GM19324 (cell line): Measurements from ENCODE around the gene PRDM8.
"Not testable (repeated sequence)": the region's sequence is repeated elsewhere in the genome, so short reads cannot be mapped to it uniquely, and the experiment has no call there.

Source experiments
- ATAC-seq: cut with Tn5 transposase; IDR thresholded peaks from one replicate; pipeline ENCODE4 v1.9.1; 2021; ENCODE audit warnings: mild to moderate bottlenecking, moderate library complexity; ENCODE audit not compliant: unreplicated experiment, low FRiP score

PRDM8 gene

GRCh38 chr4:80225595-80225994 is 28.3 kb downstream of the PRDM8 start:
- no peak for ATAC-seq

GRCh38 chr4:80226094-80226493 is 28.8 kb downstream of the PRDM8 start:
- no peak for ATAC-seq

GRCh38 chr4:80228460-80228859 is 31.2 kb downstream of the PRDM8 start:
- no peak for ATAC-seq

GRCh38 chr4:80229128-80229527 is 31.8 kb downstream of the PRDM8 start:
- no peak for ATAC-seq

GRCh38 chr4:80229590-80229989 is 32.3 kb downstream of the PRDM8 start:
- peak; percentile 49 for ATAC-seq

- ATAC-seq: no peak
These were observed 33.9 kb downstream of the PRDM8 start for GRCh38 chr4:80231180-80231579.

GRCh38 chr4:80232707-80233370 is 35.5 kb downstream of the PRDM8 start:
- ATAC-seq: no peak

- ATAC-seq: no peak
These were observed 36.1 kb downstream of the PRDM8 start for GRCh38 chr4:80233390-80233789.

- ATAC-seq: no peak
These were observed 38.1 kb downstream of the PRDM8 start for GRCh38 chr4:80235451-80235850.

GRCh38 chr4:80237992-80238391 is 40.7 kb downstream of the PRDM8 start:
- no peak for ATAC-seq

GRCh38 chr4:80239480-80240150 is 42.3 kb downstream of the PRDM8 start:
- ATAC-seq: no peak

- no peak for ATAC-seq
These were observed 43.7 kb downstream of the PRDM8 start for GRCh38 chr4:80240976-80241375.

- no peak for ATAC-seq
These were observed 46.1 kb downstream of the PRDM8 start for GRCh38 chr4:80243274-80244018.

GRCh38 chr4:80247484-80247883 is 50.2 kb downstream of the PRDM8 start:
- ATAC-seq: not testable (repeated sequence)

- no peak for ATAC-seq
These were observed 51.8 kb downstream of the PRDM8 start for GRCh38 chr4:80249144-80249543.

GRCh38 chr4:80252427-80252826 is 55.1 kb downstream of the PRDM8 start:
- ATAC-seq: no peak

- no peak for ATAC-seq
These were observed 55.6 kb downstream of the PRDM8 start for GRCh38 chr4:80252953-80253352.

- ATAC-seq: no peak
These were observed 56.2 kb downstream of the PRDM8 start for GRCh38 chr4:80253510-80253909.
